ENCODE results near the gene TOP2B.

The TOP2B gene

GRCh38 chr3:25687742-25688141, 23.0 kb upstream of the TOP2B start:
- H3K4me3 ChIP-seq (ENCODE audit: low read depth, low read length): no peak overlapping the region
- DNase-seq (ENCODE audit: low read depth): no peak
- TF ChIP-seq CTCF (IDR thresholded peaks at IDR 0.05; ENCODE audit: control insufficient read depth, extremely low read depth, insufficient read depth): no peak

GRCh38 chr3:25686766-25687165, 22.1 kb upstream of the TOP2B start:
- no peak for TF ChIP-seq CTCF (IDR thresholded peaks at IDR 0.05; ENCODE audit: control insufficient read depth, extremely low read depth, insufficient read depth)
- H3K4me3 ChIP-seq (ENCODE audit: low read depth, low read length): no peak overlapping the region
- no peak for DNase-seq (ENCODE audit: low read depth)

- TF ChIP-seq CTCF (IDR thresholded peaks at IDR 0.05; ENCODE audit: control insufficient read depth, extremely low read depth, insufficient read depth): no peak
- DNase-seq (ENCODE audit: low read depth): no peak
- H3K4me3 ChIP-seq (ENCODE audit: low read depth, low read length): no peak overlapping the region
Measured at GRCh38 chr3:25683882-25684281, 19.2 kb upstream of the TOP2B start.

DNA sequence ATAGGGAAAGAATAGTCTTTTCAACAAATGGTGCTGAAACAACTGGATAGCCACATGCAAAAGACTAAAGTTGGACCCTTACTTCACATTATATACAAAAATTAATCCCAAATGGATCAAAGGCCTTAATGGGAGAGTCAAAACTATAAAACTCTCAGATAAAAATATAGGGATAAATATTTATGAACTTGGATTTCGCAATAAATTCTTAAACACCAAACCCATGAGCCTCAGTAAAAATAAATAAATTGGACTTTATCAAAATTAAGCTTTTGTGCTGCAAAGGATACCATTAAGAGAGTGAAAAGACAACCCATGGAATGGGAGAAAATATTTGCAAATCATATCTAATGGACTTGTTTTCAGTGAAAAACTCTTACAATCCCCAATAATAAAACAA, 18.7 kb upstream of the TOP2B start:
- no peak for DNase-seq (ENCODE audit: low read depth)
- H3K4me3 ChIP-seq (ENCODE audit: low read depth, low read length): no peak overlapping the region
- TF ChIP-seq CTCF (IDR thresholded peaks at IDR 0.05; ENCODE audit: control insufficient read depth, extremely low read depth, insufficient read depth): no peak

- no peak for DNase-seq (ENCODE audit: low read depth)
- TF ChIP-seq CTCF (IDR thresholded peaks at IDR 0.05; ENCODE audit: control insufficient read depth, extremely low read depth, insufficient read depth): no peak
- H3K4me3 ChIP-seq (ENCODE audit: low read depth, low read length): no peak overlapping the region
Measured at GRCh38 chr3:25679642-25680302, 15.1 kb upstream of the TOP2B start.

GRCh38 chr3:25679166-25679565, 14.5 kb upstream of the TOP2B start:
- H3K4me3 ChIP-seq (ENCODE audit: low read depth, low read length): no peak overlapping the region
- TF ChIP-seq CTCF (IDR thresholded peaks at IDR 0.05; ENCODE audit: control insufficient read depth, extremely low read depth, insufficient read depth): no peak
- no peak for DNase-seq (ENCODE audit: low read depth)

DNA sequence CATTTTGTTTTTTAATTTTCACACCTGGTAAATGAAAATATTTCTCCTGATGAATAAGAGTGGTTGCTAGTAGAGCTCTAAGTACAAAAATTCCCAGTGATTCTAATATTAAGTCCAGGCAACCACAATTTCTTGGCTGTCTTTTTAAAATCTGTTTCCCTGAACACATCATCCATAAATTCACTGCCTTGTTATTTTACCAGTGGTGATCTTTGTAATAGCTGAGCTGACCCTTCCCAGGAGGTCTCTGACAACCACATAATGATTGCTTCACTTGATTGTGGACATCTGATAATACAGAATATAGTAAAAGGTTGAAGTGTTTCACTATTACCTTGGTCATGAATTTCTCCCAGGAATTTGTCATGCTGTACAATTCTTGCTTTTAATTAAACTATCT, 13.9 kb upstream of the TOP2B start:
- no peak for TF ChIP-seq CTCF (IDR thresholded peaks at IDR 0.05; ENCODE audit: control insufficient read depth, extremely low read depth, insufficient read depth)
- no peak overlapping the region for H3K4me3 ChIP-seq (ENCODE audit: low read depth, low read length)
- DNase-seq (ENCODE audit: low read depth): no peak
